HG03045 (cell line): Measurements from ENCODE around the gene LGALS9.
"Not testable (repeated sequence)": the region's sequence is repeated elsewhere in the genome, so short reads cannot be mapped to it uniquely, and the experiment has no call there.

ENCODE experiments used
- ATAC-seq: cut with Tn5 transposase; IDR thresholded peaks from one replicate; pipeline ENCODE4 v1.9.1; 2021; ENCODE audit warnings: mild to moderate bottlenecking, moderate library complexity; ENCODE audit not compliant: unreplicated experiment

LGALS9 gene

DNA sequence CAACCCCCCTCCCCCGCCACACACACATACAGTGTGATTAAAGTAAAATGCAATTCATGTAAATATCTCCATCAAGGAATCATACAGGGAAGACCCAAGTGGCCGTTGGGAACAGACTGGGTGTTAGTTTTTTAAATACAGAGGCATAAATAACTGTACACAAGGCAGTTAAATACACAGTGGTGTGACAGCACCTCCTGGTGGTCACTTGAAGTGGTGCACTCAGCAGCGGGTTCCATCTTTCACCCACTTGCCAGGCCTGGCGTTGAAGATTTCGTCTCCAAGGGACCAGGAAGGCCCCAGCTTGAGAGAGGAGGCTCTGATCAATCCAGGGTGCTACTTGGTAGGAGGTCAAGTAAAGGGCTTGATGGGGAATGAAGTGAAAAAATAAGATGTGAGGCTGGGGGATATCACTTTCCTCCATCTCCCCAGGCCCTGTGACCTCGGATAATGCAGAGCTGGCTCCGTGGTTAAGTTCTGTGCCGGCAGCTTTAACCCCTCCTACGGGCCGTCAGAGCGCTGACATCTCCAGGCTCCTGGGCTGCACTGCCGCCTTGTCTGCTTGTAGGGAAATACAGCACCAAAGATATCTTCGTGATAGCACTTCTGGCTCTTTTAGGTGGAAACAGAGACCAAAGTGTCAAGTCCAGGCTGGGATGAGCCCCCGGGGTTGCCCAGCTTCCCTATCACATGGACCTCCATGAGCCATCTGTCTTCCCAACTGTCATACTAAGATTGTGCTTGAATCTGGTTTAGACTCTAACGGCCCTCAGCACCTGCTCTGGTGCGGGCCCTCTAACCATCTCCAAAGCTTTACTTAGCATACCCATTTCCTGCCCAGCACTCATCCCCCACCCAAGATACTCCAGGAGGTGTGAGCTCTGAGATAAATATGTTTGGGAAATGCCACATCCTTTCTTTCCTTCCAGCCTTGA, 20.7 kb downstream of the LGALS9 start:
- ATAC-seq, result no peak

DNA sequence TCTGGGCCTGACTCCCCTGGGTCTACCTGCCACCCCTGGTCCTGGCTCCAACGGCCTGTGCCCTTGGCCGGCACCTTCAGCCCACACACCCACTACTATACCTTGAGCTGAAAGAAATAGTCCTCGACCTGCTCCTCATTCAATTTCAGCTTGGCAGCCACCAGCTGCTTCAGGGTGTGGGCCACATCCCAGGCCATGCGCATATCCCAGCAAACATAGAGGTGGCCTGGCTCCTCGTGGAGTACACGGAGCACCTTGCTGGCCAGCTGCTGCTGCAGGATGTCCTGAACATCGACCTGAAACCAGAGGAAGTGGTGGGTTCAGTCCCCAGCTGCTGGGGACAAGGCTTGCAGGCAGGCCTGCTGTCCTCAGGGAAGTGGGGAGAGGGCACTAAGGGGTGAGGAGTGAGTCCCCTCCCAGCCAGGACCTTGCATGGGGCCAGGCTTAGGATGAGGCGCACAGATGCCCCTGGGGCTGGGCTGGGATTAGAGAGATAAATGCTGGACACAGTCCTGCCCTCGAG, 22.5 kb downstream of the LGALS9 start:
- not testable (repeated sequence) for ATAC-seq

DNA sequence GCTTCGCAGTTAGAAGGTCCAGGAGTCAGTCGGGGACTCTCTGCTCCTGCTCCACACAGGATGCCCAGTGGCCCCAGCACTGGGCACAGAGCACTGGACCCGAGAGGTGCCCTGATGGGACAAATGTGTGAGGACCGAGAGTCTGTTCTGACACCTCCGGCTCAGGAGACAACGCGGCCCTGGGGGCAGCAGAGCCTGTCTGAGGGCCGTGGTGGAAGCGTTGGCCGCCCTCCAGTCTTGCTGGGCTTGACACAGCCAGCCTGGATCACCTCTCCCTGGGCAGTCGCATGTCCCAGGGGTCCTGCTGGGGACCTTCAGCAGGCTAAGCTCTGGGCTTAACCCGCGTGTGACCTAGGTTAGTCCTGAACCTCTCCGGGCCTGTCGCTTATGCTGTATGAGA, 23.1 kb downstream of the LGALS9 start:
- no peak for ATAC-seq

DNA sequence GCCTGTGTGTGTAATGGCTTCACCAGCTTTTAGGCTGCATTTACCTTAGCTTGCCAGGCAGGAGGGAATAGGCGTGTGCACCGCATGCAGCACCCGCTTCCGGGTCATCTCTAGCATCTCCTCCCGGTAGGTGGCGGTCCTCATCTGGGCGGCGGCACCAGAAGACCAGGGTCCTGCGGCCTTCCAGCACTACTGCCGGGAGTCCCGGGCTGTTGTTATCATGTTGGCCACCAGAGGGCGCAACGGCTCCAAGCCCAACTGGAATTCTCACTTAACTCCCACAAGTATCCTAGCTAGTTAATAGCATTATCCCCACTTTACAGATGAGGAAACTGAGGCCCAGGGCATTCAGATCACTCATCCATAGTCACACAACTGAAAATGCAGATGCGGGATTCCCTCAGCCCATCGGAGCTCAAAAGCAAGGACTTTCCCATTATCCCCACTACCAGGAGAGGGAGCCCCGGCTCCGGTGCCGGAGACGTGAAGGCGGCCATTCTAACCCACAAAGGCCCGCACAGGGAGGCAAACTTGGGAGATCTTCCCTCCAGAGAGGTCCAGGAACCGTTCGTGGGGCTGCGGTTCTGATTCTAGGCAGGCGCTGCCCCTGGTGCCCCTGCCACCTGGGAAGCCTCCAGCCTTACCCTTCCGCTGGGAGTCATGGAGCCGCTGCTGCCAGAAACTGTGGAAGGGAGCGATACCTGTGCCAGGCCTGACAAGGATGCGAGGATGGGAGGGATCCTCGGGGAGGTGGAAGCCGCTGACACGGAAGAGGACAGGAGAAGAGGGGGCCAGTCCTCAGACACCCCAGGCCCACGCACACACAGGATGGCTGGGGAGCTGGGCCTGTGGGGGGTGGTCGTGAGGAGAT, 23.9 kb downstream of the LGALS9 start:
- ATAC-seq, result peak; percentile 48

DNA sequence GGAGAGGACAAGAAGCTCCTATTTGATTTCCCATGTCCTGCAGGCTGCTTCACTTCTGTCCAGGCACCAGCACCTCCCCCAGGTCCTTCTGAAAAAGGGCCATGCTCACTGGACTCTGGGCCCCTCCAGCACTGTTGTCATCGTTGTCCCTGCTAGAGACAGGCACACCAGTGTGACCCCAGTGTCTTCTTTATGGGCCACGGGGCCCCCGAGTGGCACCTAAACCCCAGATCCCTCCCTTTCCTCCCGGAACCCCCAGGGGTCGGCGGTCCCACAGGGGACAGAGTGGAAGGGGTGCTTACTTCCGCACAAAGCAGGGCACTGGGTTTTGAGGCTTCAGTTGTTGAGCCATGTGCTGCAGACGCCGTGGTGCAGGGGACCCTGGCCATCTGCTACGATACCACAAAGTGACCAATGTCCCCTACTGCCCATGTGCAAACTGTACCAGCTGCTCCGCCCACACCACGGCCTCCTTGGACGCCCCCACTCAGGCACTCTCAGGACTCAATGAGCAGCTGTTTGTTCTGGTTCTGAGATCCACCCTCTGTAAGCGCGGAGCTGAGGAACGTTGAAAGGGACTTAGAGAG, 24.6 kb downstream of the LGALS9 start:
- not testable (repeated sequence) for ATAC-seq

DNA sequence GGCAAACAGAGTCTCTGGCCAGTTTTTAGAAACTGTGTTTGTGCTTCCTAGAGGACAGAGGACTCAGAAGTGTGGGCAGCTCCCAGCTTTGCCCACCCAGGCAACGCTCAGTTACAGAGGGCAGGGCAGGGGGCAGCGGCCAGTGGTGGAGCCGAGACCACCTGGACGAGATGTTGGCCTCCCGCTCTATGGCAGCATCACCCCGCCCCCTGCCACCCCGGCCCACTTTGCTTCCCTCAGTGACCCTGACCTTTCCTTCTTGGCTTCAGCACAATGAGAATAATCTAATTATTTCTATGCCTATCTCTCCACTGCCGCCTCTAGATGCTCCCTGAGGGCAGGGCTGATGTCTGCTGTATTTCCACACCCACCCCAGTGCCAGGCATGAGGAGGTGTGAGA, 25.6 kb downstream of the LGALS9 start:
- ATAC-seq, result not testable (repeated sequence)

DNA sequence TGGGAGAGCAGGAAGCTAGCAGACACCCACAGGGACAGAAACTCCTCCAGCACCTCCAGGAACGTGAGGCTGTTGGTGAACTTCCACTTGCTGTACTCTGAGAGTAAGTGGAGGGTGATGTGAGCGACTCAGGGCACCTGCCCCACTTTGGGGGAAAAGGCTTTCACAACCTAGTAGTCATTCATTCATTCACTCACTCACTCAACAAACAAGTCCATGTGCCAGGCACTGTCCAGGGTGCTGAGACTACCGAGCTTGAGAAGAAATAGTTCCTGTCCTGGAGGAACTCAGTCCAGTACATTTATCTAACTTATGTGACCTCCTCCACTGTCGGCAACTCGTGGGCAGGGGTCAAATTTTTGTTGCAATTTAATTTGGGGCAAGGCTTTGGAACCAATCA, 26.6 kb downstream of the LGALS9 start:
- no peak for ATAC-seq

DNA sequence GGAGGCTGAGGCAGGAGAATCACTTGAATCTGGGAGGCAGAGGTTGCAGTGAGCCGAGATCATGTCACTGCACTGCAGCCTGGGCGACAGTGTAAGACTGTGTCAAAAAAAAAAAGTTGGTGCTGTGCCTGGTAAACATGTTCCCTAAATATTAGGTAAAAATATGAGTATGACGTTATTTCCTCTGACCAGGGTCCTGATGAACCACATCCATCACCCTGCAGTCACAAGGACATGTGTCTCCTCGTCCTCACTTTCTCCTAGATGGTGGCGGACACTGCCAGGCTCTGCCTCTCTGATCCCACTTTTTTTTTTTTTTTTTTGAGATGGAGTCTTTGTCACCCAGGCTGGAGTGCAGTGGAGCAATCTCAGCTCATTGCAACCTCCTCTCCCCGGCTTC, 28.7 kb downstream of the LGALS9 start:
- ATAC-seq, result no peak

DNA sequence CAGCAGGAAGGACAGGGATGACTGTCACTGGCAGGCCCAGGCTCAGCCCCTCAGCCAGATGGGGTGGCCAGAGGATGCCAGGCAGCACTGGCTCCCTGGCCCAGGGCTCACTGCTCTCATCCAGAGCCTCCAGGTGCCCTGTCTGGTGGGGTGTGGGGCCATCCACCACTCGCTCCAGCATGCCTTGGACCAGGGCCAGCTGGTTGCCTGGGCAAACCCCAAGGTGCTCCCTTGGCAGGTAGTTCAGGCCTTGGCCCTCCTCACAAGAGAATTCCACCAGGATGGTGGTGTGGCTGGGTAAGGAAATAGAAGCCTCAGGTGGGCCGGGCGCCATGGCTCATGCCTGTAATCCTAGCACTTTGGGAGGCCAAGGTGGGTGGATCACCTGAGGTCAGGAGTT, 29.4 kb downstream of the LGALS9 start:
- ATAC-seq, result no peak

DNA sequence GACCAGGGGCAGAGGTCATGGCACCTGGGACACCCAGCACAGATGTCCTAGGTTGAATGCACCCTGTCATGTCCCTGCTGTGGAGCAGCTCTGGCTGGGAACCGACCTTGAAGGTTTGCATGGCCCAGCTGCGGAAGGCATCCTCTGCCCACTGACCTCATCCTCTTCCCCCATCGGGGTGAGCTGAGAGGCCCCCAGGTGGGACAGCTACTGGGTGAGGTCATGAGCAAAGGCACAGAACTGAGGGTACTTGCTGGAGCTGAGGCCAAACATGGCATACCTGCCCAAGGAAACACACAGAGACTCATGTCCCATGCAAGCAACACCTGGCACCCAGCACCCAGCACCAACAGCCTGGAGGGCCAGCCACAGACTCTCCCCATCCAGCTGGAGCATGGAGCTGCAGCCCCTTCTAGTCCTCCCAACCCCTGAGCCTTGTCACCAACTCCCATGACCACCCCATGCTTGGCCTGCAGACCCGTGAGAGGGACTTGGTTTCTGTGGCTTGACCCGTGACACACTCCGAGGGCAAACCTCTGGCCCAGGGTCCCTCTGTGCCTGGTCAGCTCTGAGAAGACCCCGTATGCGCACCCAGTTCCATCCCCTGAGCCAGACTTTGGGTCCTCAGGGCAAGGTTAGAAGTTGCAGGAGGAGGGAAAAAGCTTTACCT, 33.1 kb downstream of the LGALS9 start:
- no peak for ATAC-seq

DNA sequence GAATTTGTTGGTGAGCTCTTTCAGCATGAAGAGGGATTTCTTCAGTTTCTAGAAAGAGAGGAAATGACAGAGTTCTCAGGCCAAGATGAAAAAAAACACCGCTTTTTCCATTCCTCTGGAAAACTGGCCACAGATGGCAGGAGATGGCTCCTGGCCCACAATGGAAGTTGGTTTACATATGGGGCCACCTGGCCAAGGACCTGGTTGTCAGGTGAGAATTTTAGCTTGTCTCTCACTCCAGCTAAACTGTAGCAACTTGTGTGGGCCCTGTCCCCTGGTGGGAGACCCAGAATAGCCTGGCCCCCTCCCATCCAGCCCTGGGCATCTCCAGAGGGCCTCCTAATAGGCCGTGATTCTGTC, 33.6 kb downstream of the LGALS9 start:
- no peak for ATAC-seq

DNA sequence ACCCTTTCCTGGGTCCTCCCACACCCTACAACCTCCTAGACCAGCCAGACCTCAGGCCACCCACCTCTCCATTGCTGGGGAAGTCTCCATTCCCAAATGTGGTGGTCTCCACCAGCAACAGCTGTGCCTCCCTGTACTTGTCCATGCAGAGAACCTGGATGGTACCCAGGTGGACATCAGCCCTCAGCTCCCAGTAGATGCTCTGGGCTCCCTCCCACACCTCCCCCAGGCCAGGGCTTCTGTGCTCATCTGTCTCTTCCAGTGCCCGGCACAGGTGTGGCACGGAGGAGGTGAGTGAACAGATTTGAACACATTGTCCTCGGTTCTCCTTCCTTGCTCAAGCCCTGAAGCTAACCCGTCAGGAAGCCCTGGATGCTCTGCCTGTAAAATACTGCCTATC, 34.6 kb downstream of the LGALS9 start:
- no peak for ATAC-seq

DNA sequence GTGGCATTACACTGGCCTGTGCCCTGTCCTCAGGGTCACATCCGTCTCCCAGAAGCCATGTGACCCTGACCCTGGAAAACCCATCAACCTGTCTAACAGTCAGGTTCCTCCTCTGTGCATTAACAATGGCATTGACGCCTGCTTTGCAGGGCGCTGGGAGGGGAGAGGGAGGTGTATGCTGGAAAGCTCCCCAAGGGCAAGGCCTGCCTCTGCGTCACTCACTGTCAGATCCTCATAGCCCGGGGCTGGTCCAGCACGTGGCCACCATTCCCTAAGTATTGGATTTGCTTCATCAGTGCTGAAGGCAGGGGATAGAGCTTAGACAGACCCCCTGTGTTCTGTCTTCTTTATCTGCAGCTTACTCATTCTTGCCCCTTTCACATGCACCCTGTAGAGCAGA, 35.3 kb downstream of the LGALS9 start:
- ATAC-seq, result not testable (repeated sequence)

DNA sequence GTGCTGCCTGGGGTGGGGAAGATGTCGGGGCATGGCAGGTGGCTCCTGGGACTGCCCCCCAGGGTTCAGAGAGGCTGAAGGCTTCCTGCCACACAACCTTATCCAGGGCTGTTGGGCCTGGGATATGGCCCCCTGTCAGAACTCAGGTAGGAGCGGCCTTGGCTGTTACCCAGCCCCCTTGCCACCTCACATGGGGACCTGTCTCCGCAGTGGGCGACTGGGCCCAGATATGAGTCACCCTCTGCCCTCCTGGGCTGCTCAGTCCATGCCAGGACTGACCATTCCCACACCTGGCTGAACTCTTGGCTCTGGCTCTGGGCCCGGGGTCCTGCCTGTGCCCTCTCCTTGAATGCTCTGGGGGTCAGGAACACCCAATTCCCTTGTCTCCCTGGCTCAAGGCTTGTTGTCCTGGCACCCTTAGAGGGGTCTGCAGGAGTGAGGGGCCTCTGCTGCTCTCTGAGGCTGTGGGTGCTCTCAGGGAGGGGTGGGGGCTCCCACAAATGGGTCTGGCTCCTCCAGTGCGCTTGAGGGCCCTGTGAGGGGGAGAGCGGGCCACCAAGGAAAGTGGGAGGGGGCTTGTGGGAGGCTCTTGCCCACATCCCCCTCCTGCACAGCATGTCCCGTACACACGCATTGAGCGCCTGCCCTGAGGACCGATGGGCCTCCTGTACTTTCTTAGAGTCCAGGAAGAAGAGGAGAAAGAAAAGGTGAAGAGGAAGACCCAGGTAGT, 36.0 kb downstream of the LGALS9 start:
- ATAC-seq, result no peak

DNA sequence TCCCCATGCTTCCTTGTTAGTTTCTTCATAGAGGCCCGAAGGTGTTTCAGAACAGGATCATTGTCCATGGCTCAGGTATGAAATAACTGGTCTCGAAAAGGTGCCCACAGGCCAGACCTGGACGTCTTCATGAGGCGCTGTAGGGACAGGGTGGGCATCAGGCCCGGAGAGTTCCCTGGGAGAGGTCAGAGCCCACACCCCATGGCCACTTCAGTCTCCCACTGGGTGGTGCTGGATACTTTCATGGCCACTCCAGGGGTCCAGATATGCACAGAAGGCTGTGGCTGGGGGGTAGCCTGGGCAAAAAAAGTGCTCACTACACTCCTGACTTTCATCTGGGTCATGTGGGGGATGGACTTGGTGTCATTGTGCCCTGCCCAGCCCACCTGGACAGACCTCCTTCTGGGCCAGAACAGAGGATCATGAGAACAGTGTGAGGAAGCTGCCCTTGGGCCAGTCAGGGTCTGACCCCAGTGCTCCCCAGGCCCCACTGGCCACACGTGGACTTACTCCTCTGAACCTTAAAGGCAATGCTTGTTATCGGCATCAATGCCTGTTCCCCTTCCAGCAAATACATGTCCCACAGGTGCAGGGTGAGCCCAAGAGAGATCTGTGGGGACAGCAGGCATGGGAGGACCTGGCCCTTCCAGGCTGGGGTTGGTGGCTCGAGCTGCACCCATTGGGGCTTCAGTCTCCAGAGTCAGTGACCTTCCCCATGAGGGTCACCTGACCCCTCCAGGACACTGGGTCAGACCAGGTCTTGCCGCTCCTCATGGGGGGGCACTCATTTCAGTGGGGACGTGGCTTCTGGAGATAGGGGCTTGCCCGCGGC, 36.9 kb downstream of the LGALS9 start:
- no peak for ATAC-seq

DNA sequence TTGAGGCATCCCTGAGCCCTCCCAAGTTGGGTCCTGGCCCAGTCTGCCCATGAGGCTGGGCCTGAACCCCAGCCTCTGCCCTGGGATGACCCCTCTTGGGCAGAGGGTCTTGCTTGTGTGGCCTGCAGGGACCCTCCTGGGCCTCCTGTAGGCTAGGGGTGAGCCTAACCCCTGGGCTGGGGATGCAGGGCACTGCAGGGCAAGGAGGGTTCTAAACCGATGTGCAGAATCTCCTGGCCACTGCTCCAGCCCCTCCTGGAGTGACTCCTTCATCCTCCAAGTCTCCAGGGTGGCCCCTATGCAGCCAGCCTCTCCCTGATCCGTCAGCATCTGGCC, 37.5 kb downstream of the LGALS9 start:
- no peak for ATAC-seq

DNA sequence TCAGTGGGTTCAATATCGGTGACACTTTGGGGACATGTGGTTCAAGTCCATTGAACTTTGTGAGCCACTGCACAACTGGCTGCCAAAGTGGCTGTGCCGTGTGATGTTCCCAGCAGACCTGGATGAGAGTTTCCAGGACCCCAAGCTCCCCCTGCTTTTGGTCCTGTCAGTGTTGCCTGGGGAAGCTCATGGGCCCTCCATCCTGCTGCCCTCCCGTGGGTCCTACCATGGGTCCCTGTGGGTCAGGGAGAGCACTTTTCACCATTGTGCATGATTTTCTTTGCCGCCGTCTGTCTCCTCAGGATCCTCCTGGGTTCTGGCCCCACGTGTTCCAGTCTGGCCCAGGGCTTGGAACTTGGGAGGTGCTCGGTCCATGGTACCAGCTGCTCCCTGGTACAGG, 38.1 kb downstream of the LGALS9 start:
- ATAC-seq, result no peak

DNA sequence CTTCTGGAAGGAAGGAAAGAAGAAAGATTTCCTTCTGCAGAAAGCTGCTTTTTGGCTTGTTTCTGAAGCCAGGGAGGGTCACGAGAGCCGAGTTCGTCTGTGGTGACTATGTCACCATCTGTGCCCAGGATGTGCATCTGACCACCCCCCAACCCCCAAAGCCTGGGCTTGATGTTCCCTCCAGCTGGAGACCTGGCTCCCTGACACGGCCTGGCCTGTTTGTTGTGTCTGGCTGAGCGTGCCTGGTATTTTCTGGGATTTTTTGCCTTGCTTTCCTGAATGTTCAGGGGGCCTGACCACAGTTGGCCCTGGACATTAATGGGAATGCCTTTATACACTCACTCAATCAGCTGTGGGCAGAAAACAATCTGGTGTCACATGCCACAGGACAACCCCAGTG, 38.9 kb downstream of the LGALS9 start:
- no peak for ATAC-seq

DNA sequence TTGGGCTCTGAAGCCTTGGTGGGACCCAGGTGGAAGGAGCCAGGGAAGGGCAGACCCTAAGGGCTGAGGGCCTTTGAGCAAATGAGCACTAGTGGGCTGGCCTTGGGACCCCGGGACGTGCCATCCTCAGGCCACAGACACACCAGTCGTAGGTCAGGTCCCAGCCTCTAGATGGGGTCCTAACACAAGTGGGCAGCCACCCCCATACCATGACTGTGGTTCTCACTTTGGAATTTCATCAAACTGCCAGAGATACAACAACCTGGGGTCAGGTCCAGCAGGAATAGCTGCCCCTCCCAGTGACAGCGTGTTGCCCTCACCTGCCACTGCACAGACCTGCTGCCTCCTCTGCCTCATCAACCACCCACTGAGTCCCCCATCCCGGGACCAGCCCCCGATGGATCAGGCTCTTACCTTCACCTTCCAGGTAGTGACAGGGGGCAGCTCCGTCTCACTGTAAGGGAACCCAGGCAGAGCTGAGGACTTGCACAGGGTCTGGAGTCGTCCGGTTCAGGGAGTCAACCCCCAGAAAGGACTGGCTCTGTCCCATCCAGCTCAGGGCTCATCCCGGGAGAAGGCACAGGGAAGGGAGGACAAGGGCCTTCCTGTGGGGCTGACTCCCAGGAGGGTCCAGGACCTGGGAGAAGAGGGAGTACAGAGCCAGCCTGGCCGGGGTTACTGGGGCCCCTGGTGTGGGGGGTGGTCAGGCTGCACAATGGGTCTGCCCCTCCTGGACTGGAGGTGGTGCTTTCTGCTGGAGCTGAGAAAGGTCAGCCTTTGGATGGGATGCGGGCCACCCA, 40.0 kb downstream of the LGALS9 start:
- ATAC-seq, result no peak
